GM23248 (cell line): Measurements from ENCODE around the gene ASGR2. TPM values are rescaled to one million over a fixed set of nuclear protein-coding genes. Genes with fewer than 3 reads are reported as not detected.
"Not testable (repeated sequence)": the region's sequence is repeated elsewhere in the genome, so short reads cannot be mapped to it uniquely, and the experiment has no call there.

ENCODE experiments used
- DNase-seq: peaks from one replicate; pipeline ENCODE4 v3.0.0-alpha.2; 2015
- H2AFZ ChIP-seq: fragments of 200-600 bp; sonication (generic); 2 replicates; pipeline ENCODE4 v1.6.1; 2016; ENCODE audit warnings: antibody characterized with exemption
- H3F3A ChIP-seq: fragments of 200-600 bp; sonication (generic); 2 replicates; pipeline ENCODE4 v1.6.1; 2016; ENCODE audit warnings: mild to moderate bottlenecking, antibody characterized with exemption, mixed run types; ENCODE audit not compliant: insufficient read depth
- H3K27ac ChIP-seq: fragments of 200-600 bp; sonication (generic); 2 replicates; pipeline ENCODE4 v1.5.1; 2016; ENCODE audit warnings: mild to moderate bottlenecking
- H3K27me3 ChIP-seq: fragments of 200-600 bp; sonication (generic); replicated peaks from 2 replicates; pipeline ENCODE4 v1.6.1; 2016; ENCODE audit warnings: mild to moderate bottlenecking; ENCODE audit not compliant: insufficient read depth
- H3K36me3 ChIP-seq: fragments of 200-600 bp; sonication (generic); 2 replicates; pipeline ENCODE4 v1.6.1; 2016; ENCODE audit warnings: low read depth, mild to moderate bottlenecking
- H3K4me1 ChIP-seq: fragments of 200-600 bp; sonication (generic); 2 replicates; pipeline ENCODE4 v1.6.1; 2016; ENCODE audit warnings: mild to moderate bottlenecking; ENCODE audit not compliant: insufficient read depth
- H3K4me2 ChIP-seq: fragments of 200-600 bp; sonication (generic); one replicate; pipeline ENCODE4 v1.6.1; 2016; ENCODE audit warnings: mild to moderate bottlenecking; ENCODE audit not compliant: unreplicated experiment
- H3K4me3 ChIP-seq: fragments of 200-600 bp; sonication (generic); 2 replicates; pipeline ENCODE4 v1.5.1; 2016; ENCODE audit warnings: mild to moderate bottlenecking
- H3K79me2 ChIP-seq: fragments of 200-600 bp; sonication (generic); 2 replicates; pipeline ENCODE4 v1.6.1; 2016; ENCODE audit warnings: mild to moderate bottlenecking; ENCODE audit not compliant: insufficient read depth
- H3K9ac ChIP-seq: fragments of 200-600 bp; sonication (generic); 2 replicates; pipeline ENCODE4 v1.6.1; 2016; ENCODE audit warnings: mild to moderate bottlenecking
- H3K9me2 ChIP-seq: fragments of 200-600 bp; sonication (generic); 2 replicates; pipeline ENCODE4 v1.6.1; 2016; ENCODE audit warnings: mixed run types, mild to moderate bottlenecking, moderate library complexity; ENCODE audit not compliant: insufficient read depth
- H3K9me3 ChIP-seq: fragments of 200-600 bp; sonication (generic); one replicate; pipeline ENCODE4 v1.6.1; 2017; ENCODE audit warnings: low read depth
- H4K20me1 ChIP-seq: fragments of 200-600 bp; sonication (generic); 2 replicates; pipeline ENCODE4 v1.6.0; 2016; ENCODE audit not compliant: insufficient read depth
- EZH2 ChIP-seq: fragments of 200-600 bp; sonication (generic); IDR thresholded peaks from 2 replicates; pipeline ENCODE4 v1.6.1; 2018; ENCODE audit warnings: antibody characterized with exemption, mild to moderate bottlenecking; ENCODE audit not compliant: insufficient read depth, poor library complexity, severe bottlenecking
- EZH2phosphoT487 ChIP-seq: fragments of 200-600 bp; sonication (generic); IDR thresholded peaks from 2 replicates; pipeline ENCODE4 v1.6.1; 2018; ENCODE audit warnings: antibody characterized with exemption, moderate library complexity, mild to moderate bottlenecking, low read depth; ENCODE audit not compliant: insufficient read depth
- WGBS, 2 experiments: methylation state at CpG; one replicate each; pipeline ENCODE4 v1.1.6; 2015 to 2017; ENCODE audit warnings: low lambda C conversion rate in 2 of 2, low coverage in 1 of 2; ENCODE audit errors: missing lambda C conversion rate in 2 of 2; 5-methylcytosine and 5-hydroxymethylcytosine counted together
- in situ Hi-C: fragments of 300-500 bp; cut with MboI; formaldehyde crosslinking; loops from 2 replicates; pipeline ENCODE4 v1.15.0; 2020
- polyA plus RNA-seq: library from polyadenylated mRNA; unstranded; fragments of >200 nt; fragmentation: Nextera tagmentation; extraction: Ambion mirVana; gene quantifications from 2 replicates; pipeline ENCODE4 v1.2.1, GENCODE V29; 2016
- total RNA-seq: library from RNA; depleted of rRNA; stranded (reverse); fragments of >200 nt; shearing (Covaris generic); gene quantifications from 2 replicates; pipeline ENCODE4 v1.2.3, GENCODE V29; 2014

Gene ASGR2
- total and polyA plus RNA-seq, 2 experiments from 2014 or later: not detected

DNA sequence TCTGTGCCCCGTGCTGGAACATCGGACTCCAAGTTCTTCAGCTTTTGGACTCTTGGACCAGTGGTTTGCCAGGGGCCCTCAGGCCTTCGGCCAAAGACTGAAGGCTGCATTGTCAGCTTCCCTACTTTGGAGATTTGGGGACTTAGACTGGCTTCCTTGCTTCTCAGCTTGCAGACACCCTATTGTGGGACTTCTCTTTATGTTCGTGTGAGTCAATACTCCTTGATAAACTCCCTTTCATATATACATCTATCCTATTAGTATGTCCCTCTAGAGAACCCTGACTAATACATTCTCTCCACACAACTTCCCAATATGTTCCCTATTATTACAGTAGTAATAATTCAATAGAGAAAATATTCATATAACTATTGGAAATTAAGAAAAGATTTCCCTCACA, 9.2 kb upstream of the ASGR2 start:
- Histone ChIP-seq H3K9me3 (no peaks in the 10 kb centered on the region), H3K9ac (no peak overlapping the region), H3F3A (no peaks in the 10 kb centered on the region), H3K4me3 (no peak overlapping the region), H4K20me1 (no peaks in the 10 kb centered on the region), H3K79me2 (no peaks in the 10 kb centered on the region), H3K9me2 (no peaks in the 10 kb centered on the region), H3K4me2 (no peak overlapping the region), H3K4me1 (no peaks in the 10 kb centered on the region), H3K27me3 (peaks cover 51% of the 10 kb centered on the region), H2AFZ (no peak overlapping the region), H3K36me3 (no peaks in the 10 kb centered on the region), H3K27ac (no peak overlapping the region)
- WGBS, 2 experiments: 34 to 38% methylated on average over 4 of the region's 4 CpGs
- DNase-seq: no peak
- TF ChIP-seq EZH2phosphoT487: no peak
- no peak for TF ChIP-seq EZH2
- in situ Hi-C loops: no loop called here

DNA sequence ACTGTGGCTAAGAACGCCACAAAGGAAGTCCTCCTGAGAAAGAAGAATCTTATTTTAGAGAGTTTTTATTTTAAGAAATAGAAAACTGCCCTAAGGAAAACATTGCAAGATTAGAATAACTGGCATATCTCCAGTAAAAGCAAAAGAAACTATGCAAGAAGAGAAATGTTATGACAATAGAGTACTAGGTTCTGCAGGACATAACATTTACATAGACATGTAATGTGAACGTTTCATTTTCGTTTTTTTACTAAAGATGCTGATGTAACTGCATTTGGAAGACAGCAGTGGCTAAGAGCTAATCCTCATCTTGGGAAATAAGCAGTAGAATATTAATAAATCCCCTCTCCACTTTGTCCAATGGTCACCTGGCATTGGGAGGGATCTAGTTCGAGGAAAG, 7.8 kb upstream of the ASGR2 start:
- Histone ChIP-seq H3K4me2 (no peak overlapping the region), H3K79me2 (no peaks in the 10 kb centered on the region), H4K20me1 (no peaks in the 10 kb centered on the region), H2AFZ (no peak overlapping the region), H3K27me3 (peaks cover 45% of the 10 kb centered on the region), H3F3A (no peaks in the 10 kb centered on the region), H3K9me3 (no peaks in the 10 kb centered on the region), H3K36me3 (no peaks in the 10 kb centered on the region), H3K4me3 (no peak overlapping the region), H3K27ac (no peak overlapping the region), H3K9ac (no peak overlapping the region), H3K9me2 (no peaks in the 10 kb centered on the region), H3K4me1 (no peaks in the 10 kb centered on the region)
- in situ Hi-C loops: no loop called here
- WGBS, 2 experiments: 20 to 23% methylated on average over 4 of the region's 4 CpGs
- TF ChIP-seq EZH2phosphoT487 (no peak), EZH2 (no peak)
- no peak for DNase-seq

DNA sequence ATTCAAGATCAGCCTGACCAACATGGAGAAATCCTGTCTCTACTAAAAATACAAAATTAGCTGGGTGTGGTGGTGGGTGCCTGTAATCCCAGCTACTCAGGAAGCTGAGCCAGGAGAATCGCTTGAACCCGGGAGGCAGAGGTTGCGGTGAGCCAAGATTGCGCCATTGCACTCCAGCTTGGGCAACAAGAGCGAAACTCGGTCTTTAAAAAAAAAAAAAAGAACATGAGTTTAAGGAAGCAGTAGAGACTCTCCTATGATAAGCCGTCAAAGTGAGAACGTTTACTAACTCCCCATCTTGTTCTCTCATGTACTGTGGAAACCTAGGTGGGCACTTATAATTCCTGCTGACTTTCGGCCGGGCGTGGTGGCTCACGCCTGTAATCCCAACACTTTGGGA, 6.0 kb upstream of the ASGR2 start:
- in situ Hi-C loops, H3K27ac ChIP-seq, H3K36me3 ChIP-seq, H3K9me2 ChIP-seq, DNase-seq, H3K4me3 ChIP-seq, H3K4me2 ChIP-seq, H3F3A ChIP-seq, H2AFZ ChIP-seq, H3K79me2 ChIP-seq, H3K9me3 ChIP-seq, H3K9ac ChIP-seq, H3K4me1 ChIP-seq, H4K20me1 ChIP-seq: not testable (repeated sequence)
- 69 to 76% methylated on average over 12 of the region's 12 CpGs for WGBS, 2 experiments
- H3K27me3 ChIP-seq: peaks cover 45% of the 10 kb centered on the region

DNA sequence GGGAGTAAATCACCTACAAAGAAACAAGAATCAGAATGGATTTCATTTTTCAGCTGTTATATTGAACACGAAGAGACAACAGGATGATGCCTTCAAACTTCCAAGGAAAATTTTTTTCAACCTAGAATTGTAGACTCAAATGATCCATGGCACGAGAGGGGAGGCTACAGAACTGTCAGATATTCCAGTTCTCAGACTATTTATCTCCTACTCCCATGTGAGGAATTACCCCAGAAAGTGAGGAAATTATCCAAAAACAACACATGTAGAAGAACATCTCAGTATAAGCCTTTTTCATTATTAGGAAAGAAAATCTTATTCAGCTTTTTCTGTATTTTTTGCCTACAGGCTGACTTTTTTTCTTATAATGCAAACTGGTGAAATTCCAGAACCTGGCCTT, 5.5 kb upstream of the ASGR2 start:
- TF ChIP-seq EZH2: no peak

DNA sequence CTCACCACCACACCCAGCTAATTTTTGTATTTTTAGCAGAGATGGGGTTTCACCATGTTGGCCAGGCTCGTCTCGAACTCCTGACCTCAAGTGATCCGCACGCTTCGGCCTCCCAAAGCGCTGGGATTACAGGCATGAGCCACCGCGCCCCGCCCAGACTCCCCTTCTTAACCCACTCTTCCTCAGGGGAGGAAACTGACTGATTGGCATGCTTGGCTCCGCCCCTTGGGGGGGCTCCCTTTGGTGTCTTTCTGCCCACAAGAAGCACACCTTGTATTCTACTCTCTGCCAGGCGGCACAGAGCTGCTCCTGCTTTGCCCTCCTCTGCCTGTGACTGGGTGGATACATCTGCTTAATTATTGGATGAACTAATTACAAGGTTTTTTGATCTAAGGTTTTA, 4.7 kb upstream of the ASGR2 start:
- Histone ChIP-seq H3K9me2 (no peaks in the 10 kb centered on the region), H2AFZ (no peak overlapping the region), H3F3A (no peaks in the 10 kb centered on the region), H3K4me1 (no peaks in the 10 kb centered on the region), H3K36me3 (no peaks in the 10 kb centered on the region), H4K20me1 (no peaks in the 10 kb centered on the region), H3K4me2 (no peak overlapping the region), H3K4me3 (no peak overlapping the region), H3K79me2 (no peaks in the 10 kb centered on the region), H3K9ac (no peak overlapping the region), H3K27ac (no peak overlapping the region), H3K9me3 (no peaks in the 10 kb centered on the region), H3K27me3 (peaks cover 45% of the 10 kb centered on the region)
- TF ChIP-seq EZH2phosphoT487 (no peak), EZH2 (no peak)
- 62 to 65% methylated on average over 11 of the region's 11 CpGs for WGBS, 2 experiments
- DNase-seq: no peak
- in situ Hi-C loops: no loop called here

More for the DNA sequence above, 5.5 kb upstream of the ASGR2 start:
- DNase-seq: no peak
- H3K4me2 ChIP-seq: no peak overlapping the region
- no peak overlapping the region for H3K27ac ChIP-seq
- no peaks in the 10 kb centered on the region for H3K4me1 ChIP-seq
- H3K36me3 ChIP-seq: no peaks in the 10 kb centered on the region
- no peaks in the 10 kb centered on the region for H3K9me3 ChIP-seq
- H3K9ac ChIP-seq: no peak overlapping the region
- no peak overlapping the region for H2AFZ ChIP-seq
- H3F3A ChIP-seq: no peaks in the 10 kb centered on the region
- no peaks in the 10 kb centered on the region for H3K79me2 ChIP-seq
- no peak overlapping the region for H3K4me3 ChIP-seq
- in situ Hi-C loops: no loop called here
- H3K9me2 ChIP-seq: no peaks in the 10 kb centered on the region
- H3K27me3 ChIP-seq: peaks cover 45% of the 10 kb centered on the region
- no peaks in the 10 kb centered on the region for H4K20me1 ChIP-seq
- WGBS, 2 experiments: 22 to 28% methylated on average over 2 of the region's 2 CpGs
